ENCODE data around the gene ENTREP1. TPM values are rescaled to one million over a fixed set of nuclear protein-coding genes. Genes with fewer than 3 reads are reported as not detected.

The ENTREP1 gene
- total and polyA plus RNA-seq, 2 donors (not counting 1 experiment from before 2014, with no cell fraction given), result not detected

DNA sequence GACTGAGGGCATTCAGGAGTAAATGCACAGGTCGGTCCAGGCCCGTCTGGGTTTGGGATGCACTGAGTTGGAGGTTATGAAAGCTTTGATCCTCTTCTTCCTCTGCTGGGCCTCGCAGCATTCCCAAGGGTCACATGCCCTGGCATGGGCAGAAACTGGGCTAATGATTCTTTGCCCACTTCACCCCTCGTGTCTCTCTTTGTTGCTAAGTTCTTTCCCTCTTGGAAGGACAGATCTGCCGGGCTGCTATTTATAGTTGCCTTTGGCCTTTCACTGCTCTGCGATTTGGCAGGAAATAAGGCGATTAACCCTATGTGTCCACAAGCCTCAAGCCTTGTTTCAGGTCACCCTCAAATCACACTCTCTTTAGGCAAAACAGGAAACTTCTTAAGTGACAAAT lies 66.9 kb downstream of the ENTREP1 start:
- Histone ChIP-seq H3K9me3 (ENCODE audit: control extremely low read depth in 1 of 3, control insufficient read depth in 2 of 3, insufficient read depth in 1 of 3, low read length in 2 of 3) (peaks cover 0 to 2% (median 0%) of the 10 kb centered on the region in 3 donors), H3K79me2 (ENCODE audit: control insufficient read depth, insufficient read depth, low read length) (no peaks in the 10 kb centered on the region), H3K9ac (ENCODE audit: low read length) (no peak overlapping the region), H4K20me1 (ENCODE audit: control insufficient read depth, insufficient read depth, low read length, poor library complexity, severe bottlenecking) (no peaks in the 10 kb centered on the region), H3K4me3 (ENCODE audit: control extremely low read depth in 1 of 5, extremely low read depth in 1 of 5, insufficient read depth in 1 of 5, low read depth in 2 of 5, low read length in 4 of 5) (no peak overlapping the region), H2AFZ (ENCODE audit: insufficient read depth, low read depth, low read length, poor library complexity, severe bottlenecking) (no peak overlapping the region), H3K27ac (ENCODE audit: low read length in 2 of 2) (no peak overlapping the region), H3K36me3 (replicated peaks in 1 of 2; ENCODE audit: control extremely low read depth in 1 of 2, control insufficient read depth in 1 of 2, extremely low read depth in 1 of 2, insufficient read depth in 2 of 2, low read length in 1 of 2) (no peaks in the 10 kb centered on the region), H3K4me1 (ENCODE audit: control insufficient read depth in 2 of 2, insufficient read depth in 2 of 2, low read length in 2 of 2) (no peaks in the 10 kb centered on the region), H3K4me2 (replicated peaks; ENCODE audit: low read depth, low read length, poor library complexity, severe bottlenecking) (no peak overlapping the region), H3K27me3 (replicated peaks in 1 of 4; ENCODE audit: control extremely low read depth in 1 of 4, control insufficient read depth in 3 of 4, insufficient read depth in 4 of 4, low read length in 3 of 4) (no peaks in the 10 kb centered on the region)
- Mint-ChIP-seq H3K4me3 (no peak overlapping the region), H3K4me1 (no peaks in the 10 kb centered on the region), H3K27ac (no peak overlapping the region), H3K9me3 (ENCODE audit: insufficient read depth) (no peaks in the 10 kb centered on the region), H3K27me3 (peaks cover 14% of the 10 kb centered on the region)
- 78% methylated on average over 5 of the region's 7 CpGs for WGBS (ENCODE audit: insufficient coverage)
- no peak for DNase-seq
- ChIA-PET POLR2A (no interaction called here), CTCF (no interaction called here)
- TF ChIP-seq, protein P1, sequence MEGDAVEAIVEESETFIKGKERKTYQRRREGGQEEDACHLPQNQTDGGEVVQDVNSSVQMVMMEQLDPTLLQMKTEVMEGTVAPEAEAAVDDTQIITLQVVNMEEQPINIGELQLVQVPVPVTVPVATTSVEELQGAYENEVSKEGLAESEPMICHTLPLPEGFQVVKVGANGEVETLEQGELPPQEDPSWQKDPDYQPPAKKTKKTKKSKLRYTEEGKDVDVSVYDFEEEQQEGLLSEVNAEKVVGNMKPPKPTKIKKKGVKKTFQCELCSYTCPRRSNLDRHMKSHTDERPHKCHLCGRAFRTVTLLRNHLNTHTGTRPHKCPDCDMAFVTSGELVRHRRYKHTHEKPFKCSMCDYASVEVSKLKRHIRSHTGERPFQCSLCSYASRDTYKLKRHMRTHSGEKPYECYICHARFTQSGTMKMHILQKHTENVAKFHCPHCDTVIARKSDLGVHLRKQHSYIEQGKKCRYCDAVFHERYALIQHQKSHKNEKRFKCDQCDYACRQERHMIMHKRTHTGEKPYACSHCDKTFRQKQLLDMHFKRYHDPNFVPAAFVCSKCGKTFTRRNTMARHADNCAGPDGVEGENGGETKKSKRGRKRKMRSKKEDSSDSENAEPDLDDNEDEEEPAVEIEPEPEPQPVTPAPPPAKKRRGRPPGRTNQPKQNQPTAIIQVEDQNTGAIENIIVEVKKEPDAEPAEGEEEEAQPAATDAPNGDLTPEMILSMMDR (IDR thresholded peaks at IDR 0.05), result no peak
- no peak for TF ChIP-seq EZH2 (IDR thresholded peaks at IDR 0.05; ENCODE audit: borderline replicate concordance, insufficient read depth, low read depth, low read length, poor library complexity, severe bottlenecking)
- intact Hi-C loops (cut with micrococcal nuclease), result no loop called here
- ATAC-seq (ENCODE audit: low read depth), result no peak

DNA sequence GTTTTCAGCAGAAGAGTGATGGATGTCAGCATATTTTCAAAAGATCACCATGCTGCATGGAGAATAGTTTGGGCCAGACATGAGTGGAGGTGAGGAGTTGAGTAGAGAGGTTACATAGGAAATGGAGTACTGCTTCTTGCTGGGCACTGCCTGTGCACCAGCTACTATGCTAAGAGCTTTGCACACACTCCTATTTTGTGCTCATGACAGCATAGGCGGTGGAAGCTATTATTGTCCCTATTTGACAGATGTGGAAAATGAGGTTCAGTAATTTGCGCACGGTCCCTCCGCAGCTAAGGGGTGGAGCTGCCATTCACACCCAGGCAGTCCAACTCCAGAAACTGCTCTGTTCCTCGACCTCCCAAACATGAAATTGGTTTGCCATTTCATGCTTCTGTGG lies 67.8 kb downstream of the ENTREP1 start:
- TF ChIP-seq, protein P1 (IDR thresholded peaks at IDR 0.05), result no peak
- no peak for TF ChIP-seq EZH2 (IDR thresholded peaks at IDR 0.05; ENCODE audit: borderline replicate concordance, insufficient read depth, low read depth, low read length, poor library complexity, severe bottlenecking)
- no peaks in the 10 kb centered on the region for H3K4me1 ChIP-seq (ENCODE audit: control insufficient read depth in 2 of 2, insufficient read depth in 2 of 2, low read length in 2 of 2)
- no peaks in the 10 kb centered on the region for H3K27me3 ChIP-seq (replicated peaks in 1 of 4; ENCODE audit: control extremely low read depth in 1 of 4, control insufficient read depth in 3 of 4, insufficient read depth in 4 of 4, low read length in 3 of 4)
- CTCF ChIA-PET, result no interaction called here
- H3K4me3 ChIP-seq (ENCODE audit: control extremely low read depth in 1 of 5, extremely low read depth in 1 of 5, insufficient read depth in 1 of 5, low read depth in 2 of 5, low read length in 4 of 5), result no peak overlapping the region
- no peaks in the 10 kb centered on the region for H3K79me2 ChIP-seq (ENCODE audit: control insufficient read depth, insufficient read depth, low read length)
- no CpG with 5 or more reads among the region's 5 CpGs for WGBS (ENCODE audit: insufficient coverage)
- intact Hi-C loops (cut with micrococcal nuclease), result no loop called here
- no peaks in the 10 kb centered on the region for H3K4me1 Mint-ChIP-seq
- no peak overlapping the region for H3K27ac Mint-ChIP-seq
- no peak overlapping the region for H3K27ac ChIP-seq (ENCODE audit: low read length in 2 of 2)
- H3K9me3 Mint-ChIP-seq (ENCODE audit: insufficient read depth), result no peaks in the 10 kb centered on the region
- DNase-seq (no peak), ATAC-seq (ENCODE audit: low read depth) (no peak)
- H3K36me3 ChIP-seq (replicated peaks in 1 of 2; ENCODE audit: control extremely low read depth in 1 of 2, control insufficient read depth in 1 of 2, extremely low read depth in 1 of 2, insufficient read depth in 2 of 2, low read length in 1 of 2), result no peaks in the 10 kb centered on the region
- peaks cover 8% of the 10 kb centered on the region for H3K27me3 Mint-ChIP-seq
- POLR2A ChIA-PET, result no interaction called here
- H4K20me1 ChIP-seq (ENCODE audit: control insufficient read depth, insufficient read depth, low read length, poor library complexity, severe bottlenecking), result no peaks in the 10 kb centered on the region
- peaks cover 0 to 2% (median 0%) of the 10 kb centered on the region in 3 donors for H3K9me3 ChIP-seq (ENCODE audit: control extremely low read depth in 1 of 3, control insufficient read depth in 2 of 3, insufficient read depth in 1 of 3, low read length in 2 of 3)
- H3K4me3 Mint-ChIP-seq, result no peak overlapping the region
- no peak overlapping the region for H3K9ac ChIP-seq (ENCODE audit: low read length)
- no peak overlapping the region for H2AFZ ChIP-seq (ENCODE audit: insufficient read depth, low read depth, low read length, poor library complexity, severe bottlenecking)
- no peak overlapping the region for H3K4me2 ChIP-seq (replicated peaks; ENCODE audit: low read depth, low read length, poor library complexity, severe bottlenecking)
